ENCODE measurements around the gene LYRM4.

The LYRM4 gene

DNA sequence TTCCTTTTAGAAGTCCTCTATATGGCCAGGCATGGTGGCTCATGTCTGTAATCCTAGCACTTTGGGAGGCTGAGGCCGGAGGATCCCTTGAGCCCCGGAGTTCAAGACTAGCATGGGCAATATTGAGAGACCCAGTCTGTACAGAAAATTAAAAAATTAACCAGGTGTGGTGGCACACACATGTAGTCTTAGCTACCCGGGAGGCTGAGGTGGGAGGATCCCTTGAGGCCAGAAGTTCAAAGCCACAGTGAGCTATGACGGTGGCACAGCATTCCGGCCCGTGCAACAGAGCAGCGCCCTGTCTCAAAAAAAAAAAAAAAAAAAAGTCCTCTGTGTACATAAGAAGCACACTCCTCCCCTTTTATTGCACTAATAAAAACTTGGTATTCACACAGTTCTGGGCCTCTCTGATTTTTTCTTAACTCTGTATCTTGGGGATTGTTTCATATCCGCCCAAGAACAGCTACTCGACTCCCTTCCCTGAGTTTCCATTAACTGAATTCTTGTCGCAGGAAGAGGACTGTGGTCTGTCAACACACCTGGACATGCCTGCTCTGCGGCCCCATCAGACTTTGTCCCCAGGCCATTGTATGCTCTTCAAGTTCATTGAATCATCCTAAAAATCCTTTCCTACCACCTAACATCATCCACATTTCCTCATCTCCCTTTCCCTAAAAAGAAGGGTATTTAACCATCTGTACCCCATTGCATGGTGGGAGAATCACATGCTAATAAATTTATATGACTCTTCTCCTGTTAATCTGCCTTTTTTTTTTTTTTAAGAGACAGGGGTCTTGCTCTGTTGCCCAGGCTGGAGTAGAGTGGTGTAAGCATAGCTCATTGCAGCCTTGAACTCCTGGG lies 201.5 kb downstream of the LYRM4 start:
- H2BK120ac ChIP-seq (ENCODE audit: low read depth, low read length), result no peak overlapping the region
- H3K23ac ChIP-seq (ENCODE audit: low read length in 2 of 2), result no peak overlapping the region
- no peak overlapping the region for H3K9ac ChIP-seq (ENCODE audit: low read length)
- H3K36me3 ChIP-seq (ENCODE audit: control insufficient read depth in 1 of 2, insufficient read depth in 2 of 2, low read depth in 1 of 2, low read length in 2 of 2), result no peaks in the 10 kb centered on the region
- H3K14ac ChIP-seq (ENCODE audit: low read length in 2 of 2), result no peak overlapping the region
- H3K4ac ChIP-seq (ENCODE audit: low read depth in 1 of 2, low read length in 2 of 2), result no peak overlapping the region
- H2BK5ac ChIP-seq (ENCODE audit: low read depth, low read length, poor library complexity, severe bottlenecking), result no peak overlapping the region
- no peak overlapping the region for H4K91ac ChIP-seq (ENCODE audit: low read length)
- no peak overlapping the region for H3K18ac ChIP-seq (ENCODE audit: low read depth in 1 of 2, low read length in 2 of 2)
- H2BK15ac ChIP-seq (ENCODE audit: low read depth, poor library complexity, severe bottlenecking), result no peak overlapping the region
- H2BK12ac ChIP-seq (ENCODE audit: low read length in 2 of 2), result no peak overlapping the region
- H4K8ac ChIP-seq (ENCODE audit: low read length), result peak overlapping the region; percentile 73
- H3K4me3 ChIP-seq (ENCODE audit: insufficient read depth in 1 of 2, low read depth in 1 of 2, low read length in 2 of 2), result no peak overlapping the region
- no peak overlapping the region for H3K27ac ChIP-seq (ENCODE audit: low read length, poor library complexity, severe bottlenecking)
- 93% methylated on average over 11 of the region's 11 CpGs for WGBS
- no peak overlapping the region for H2AFZ ChIP-seq (ENCODE audit: low read depth, low read length)
- no peak overlapping the region for H3K4me2 ChIP-seq (ENCODE audit: low read length, poor library complexity, severe bottlenecking)
- no peaks in the 10 kb centered on the region for H3K79me1 ChIP-seq (replicated peaks; ENCODE audit: low read length, poor library complexity, severe bottlenecking)
- peaks cover 3% of the 10 kb centered on the region for H3K4me1 ChIP-seq (ENCODE audit: control insufficient read depth, insufficient read depth, low read depth, low read length)
- no peaks in the 10 kb centered on the region for H3K9me3 ChIP-seq (ENCODE audit: control insufficient read depth, low read length)
- no peaks in the 10 kb centered on the region for H3K27me3 ChIP-seq (ENCODE audit: control insufficient read depth in 1 of 2, insufficient read depth in 1 of 2, low read length in 2 of 2)
- DNase-seq, result no peak
- H2AK5ac ChIP-seq (ENCODE audit: low read length, severe bottlenecking), result no peak overlapping the region

Small RNA genes within 50 kb of the gene (small RNA-seq; reads per million reads assigned to genes)
- 13.8 reads per million, percentile 83 among the genes with 10 or more reads in this experiment for gene MIR3691 (ENCODE audit: low read depth)

Measured in mesenchymal stem cell (in vitro differentiated cells and primary cell).